Body of pancreas (tissue), 4 donors: ENCODE results near the gene CD81.

ENCODE experiments used
- CTCF ChIP-seq, 7 experiments: fragments of 450-650 bp in 4 of 7; fragments of 200-600 bp in 3 of 7; sonication (generic) in 3 of 7; IDR thresholded peaks; one replicate each; pipeline ENCODE4 v1.5.1; 2016 to 2019; ENCODE audit warnings: antibody characterized with exemption in 7 of 7
- POLR2A ChIP-seq, 3 donors: fragments of 450-650 bp; IDR thresholded peaks; one replicate each; pipeline ENCODE4 v1.6.1; 2016; ENCODE audit warnings: antibody characterized with exemption in 3 of 3, mild to moderate bottlenecking in 2 of 3

- TF ChIP-seq CTCF (IDR thresholded peaks at IDR 0.05) (no peak), POLR2A (IDR thresholded peaks at IDR 0.05) (no peak)
Measured at GRCh38 chr11:2417856-2418692, 41.0 kb downstream of the CD81 start.
